Memory B cell (primary cell): ENCODE measurements around the gene PIAS4.
A peak's percentile ranks its signal among the peaks of the same experiment; 100 is the strongest.

Experiments used
- ATAC-seq: fragments of 150-1000 bp; cut with Tn5 transposase; 2 replicates; pipeline ENCODE4 v1.10.0; 2021; ENCODE audit warnings: low read depth, mild to moderate bottlenecking, moderate library complexity
- DNase-seq, 2 donors: peaks; one replicate each; pipeline ENCODE4 v3.0.0; 2022; ENCODE audit warnings: low spot score in 2 of 2
- H3K27ac Mint-ChIP-seq: one replicate; pipeline ENCODE4 v1.8.0; 2022; ENCODE audit warnings: mild to moderate bottlenecking, moderate library complexity, mixed read lengths
- H3K27me3 Mint-ChIP-seq: one replicate; pipeline ENCODE4 v1.8.0; 2022; ENCODE audit warnings: mixed read lengths
- H3K36me3 Mint-ChIP-seq: one replicate; pipeline ENCODE4 v1.8.0; 2022; ENCODE audit warnings: mild to moderate bottlenecking, mixed read lengths
- H3K4me1 Mint-ChIP-seq: one replicate; pipeline ENCODE4 v1.8.0; 2022; ENCODE audit warnings: mixed read lengths
- H3K4me3 Mint-ChIP-seq: one replicate; pipeline ENCODE4 v1.8.0; 2022; ENCODE audit warnings: mild to moderate bottlenecking, moderate library complexity, mixed read lengths
- H3K9me3 Mint-ChIP-seq: one replicate; pipeline ENCODE4 v1.8.0; 2022; ENCODE audit warnings: mixed read lengths

Gene PIAS4

DNA sequence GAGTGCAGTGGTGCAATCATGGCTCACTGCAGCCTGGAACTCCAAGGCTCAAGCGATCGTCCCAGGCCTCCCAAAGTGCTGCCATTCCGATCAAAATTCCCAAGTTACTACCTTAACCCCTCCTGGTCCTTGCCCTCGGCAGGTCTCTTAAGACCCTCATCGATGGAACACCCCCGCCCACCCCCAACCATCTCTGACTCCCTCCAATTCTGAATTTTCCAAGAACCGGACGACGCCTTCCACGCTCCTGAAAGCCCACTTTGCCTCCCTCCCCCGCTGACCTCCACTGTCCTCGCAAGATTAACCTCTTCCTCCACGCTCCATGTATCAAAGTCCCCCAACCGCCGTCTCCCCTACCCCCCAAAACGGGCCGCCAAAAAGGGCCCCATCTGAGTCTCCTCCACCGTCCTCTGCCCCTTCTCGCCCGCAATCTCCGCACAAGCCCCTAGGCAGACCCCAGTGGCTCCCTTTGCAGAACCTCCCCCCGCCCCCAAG lies 37.2 kb upstream of the PIAS4 start:
- ATAC-seq = peak; percentile 3
- H3K36me3 Mint-ChIP-seq = peaks cover 5% of the 10 kb centered on the region
- H3K4me1 Mint-ChIP-seq = peaks cover 18% of the 10 kb centered on the region

DNA sequence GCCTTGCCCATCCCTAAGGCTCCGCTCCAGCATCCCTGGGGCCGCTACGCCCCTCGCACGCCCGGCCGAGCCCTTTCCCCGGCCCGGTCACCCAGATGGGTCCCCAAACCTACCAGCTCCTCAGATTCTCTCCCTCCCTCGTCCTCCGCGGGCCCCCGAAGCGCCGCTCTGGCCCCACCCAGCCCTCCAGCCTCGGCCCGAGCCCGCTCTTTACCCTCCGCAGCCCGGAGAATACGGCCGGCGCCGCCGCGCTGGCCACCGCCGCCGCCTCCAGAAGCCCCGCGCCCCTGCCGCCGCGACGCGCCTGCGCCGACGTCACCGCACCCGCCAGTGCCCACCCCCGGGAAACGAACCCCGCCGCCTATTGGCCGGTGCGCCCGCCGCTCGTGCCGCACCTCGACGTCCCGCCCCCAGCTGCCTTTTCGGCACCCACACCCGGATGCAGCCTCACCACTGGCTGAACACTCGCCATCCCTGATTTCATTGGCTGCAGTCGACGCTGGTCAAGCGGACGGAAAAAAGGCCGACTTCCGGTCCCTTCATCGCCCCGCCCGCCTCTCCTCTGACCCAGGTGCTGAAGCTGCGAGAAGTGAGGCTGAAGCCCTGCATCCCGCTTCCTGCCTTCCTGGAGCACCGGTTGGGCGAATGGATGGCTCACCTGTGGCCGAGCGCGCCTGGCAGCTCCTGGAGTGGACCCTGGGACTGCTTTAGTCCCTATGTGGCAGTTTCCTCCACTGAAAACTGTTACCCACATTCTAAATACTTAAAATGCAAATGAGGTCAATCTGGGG lies 36.5 kb upstream of the PIAS4 start, which contains the start of gene DAPK3:
DAPK3 (minus strand) TSS at position 292 of the 791 bp plus-strand sequence. CDS start 1,364 bp downstream, outside the sequence.
- DNase-seq (peak; percentile 81 to 84), ATAC-seq (peak; percentile 96)
- no peaks in the 10 kb centered on the region for H3K9me3 Mint-ChIP-seq
- H3K4me1 Mint-ChIP-seq = peaks cover 18% of the 10 kb centered on the region
- peaks cover 5% of the 10 kb centered on the region for H3K36me3 Mint-ChIP-seq
- H3K27me3 Mint-ChIP-seq = no peaks in the 10 kb centered on the region
- peak within 1 kb of the TSS; percentile 89 for H3K4me3 Mint-ChIP-seq
- H3K27ac Mint-ChIP-seq = peak within 1 kb of the TSS; percentile 72

More for the DNA sequence above, 37.2 kb upstream of the PIAS4 start:
- Mint-ChIP-seq H3K4me3 (peak overlapping the region; percentile 89), H3K27me3 (no peaks in the 10 kb centered on the region), H3K27ac (peak overlapping the region; percentile 72), H3K9me3 (no peaks in the 10 kb centered on the region)
- no peak for DNase-seq

DNA sequence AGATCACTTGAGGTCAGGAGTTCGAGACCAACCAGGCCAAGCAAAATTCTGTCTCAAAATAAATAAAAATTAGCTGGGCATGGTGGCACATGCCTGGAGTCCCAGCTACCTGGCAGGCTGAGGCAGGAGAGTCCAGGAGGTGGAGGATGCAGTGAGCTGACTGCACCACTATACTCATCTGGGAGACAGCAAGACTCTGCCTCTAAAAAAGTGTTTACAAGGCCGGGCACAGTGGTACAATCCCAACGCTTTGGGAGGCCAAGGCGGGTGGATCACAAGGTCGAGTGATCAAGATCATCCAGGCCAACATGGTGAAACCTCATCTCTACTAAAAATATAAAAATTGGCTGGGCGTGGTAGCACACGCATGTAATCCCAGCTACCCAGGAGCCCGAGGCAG lies 32.4 kb upstream of the PIAS4 start:
- Mint-ChIP-seq H3K36me3 (peaks cover 16% of the 10 kb centered on the region), H3K27me3 (no peaks in the 10 kb centered on the region), H3K9me3 (no peaks in the 10 kb centered on the region), H3K4me1 (peaks cover 12% of the 10 kb centered on the region), H3K27ac (no peak overlapping the region), H3K4me3 (no peak overlapping the region)
- DNase-seq (no peak), ATAC-seq (no peak)

DNA sequence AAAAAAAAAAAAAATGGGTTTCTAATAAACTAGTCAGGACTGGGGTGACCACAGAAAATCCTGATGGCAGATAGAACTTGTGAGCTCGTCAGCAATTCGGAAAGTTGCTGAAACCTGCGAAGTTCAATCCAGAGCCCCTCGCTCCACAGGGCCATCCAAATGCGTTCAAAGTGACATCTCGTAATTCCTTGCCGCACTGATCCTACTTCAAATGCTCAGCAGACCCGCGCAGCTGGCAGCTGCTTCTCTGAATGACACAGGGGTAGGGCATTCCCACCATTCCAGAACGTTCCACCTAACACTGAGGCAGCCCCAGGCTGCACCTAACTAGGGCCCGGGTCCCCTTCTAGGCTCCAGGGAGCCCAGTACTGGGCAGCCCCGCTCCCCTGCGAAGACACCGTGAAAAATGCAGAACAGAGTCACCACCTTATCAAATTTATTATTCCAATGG lies 31.9 kb upstream of the PIAS4 start:
- no peak for ATAC-seq
- no peak overlapping the region for H3K27ac Mint-ChIP-seq
- H3K36me3 Mint-ChIP-seq = peaks cover 16% of the 10 kb centered on the region

DNA sequence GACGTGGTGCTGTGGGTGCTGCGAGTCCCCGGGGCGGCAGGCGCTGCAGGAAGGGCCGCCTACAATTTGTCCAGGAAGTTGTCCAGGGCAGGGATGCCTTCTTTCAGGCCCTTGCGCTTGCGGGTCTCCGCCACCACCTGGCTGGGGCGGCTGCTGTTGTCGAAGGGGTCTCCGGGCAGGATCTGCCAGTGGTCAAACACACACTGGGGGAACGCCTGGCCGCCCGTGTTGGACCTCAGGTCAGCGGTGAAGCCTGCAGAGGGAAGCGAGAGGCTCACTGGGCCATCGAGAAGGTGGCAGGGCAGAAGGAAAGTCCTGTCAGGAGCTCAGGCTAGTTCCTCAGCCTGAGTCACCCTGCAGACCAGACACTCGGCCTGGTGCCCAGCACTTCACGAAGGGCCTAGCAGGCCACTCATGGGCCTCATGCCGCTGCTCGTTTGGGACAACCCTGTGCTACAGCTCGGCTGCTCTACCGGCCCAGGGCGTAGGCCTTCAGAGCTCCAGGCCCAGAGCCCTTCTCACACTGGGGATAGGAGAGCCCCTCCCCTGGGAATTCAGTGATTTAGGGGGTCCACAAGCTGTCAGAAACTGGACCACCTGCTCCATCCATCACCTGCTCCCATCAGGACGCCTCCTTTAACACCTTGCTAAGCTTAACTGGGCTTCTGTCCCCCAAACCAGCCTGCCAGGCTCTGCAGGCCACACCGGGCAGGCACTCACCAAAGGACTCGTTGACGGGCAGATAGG lies 30.9 kb upstream of the PIAS4 start:
- no peaks in the 10 kb centered on the region for H3K27me3 Mint-ChIP-seq
- peaks cover 6% of the 10 kb centered on the region for H3K4me1 Mint-ChIP-seq
- H3K36me3 Mint-ChIP-seq = peaks cover 19% of the 10 kb centered on the region
- H3K4me3 Mint-ChIP-seq = no peak overlapping the region
- peak overlapping the region; percentile 72 for H3K27ac Mint-ChIP-seq
- ATAC-seq (peak; percentile 6), DNase-seq (no peak)
- H3K9me3 Mint-ChIP-seq = no peaks in the 10 kb centered on the region

More for the DNA sequence above, 31.9 kb upstream of the PIAS4 start:
- DNase-seq = no peak
- Mint-ChIP-seq H3K4me1 (peaks cover 7% of the 10 kb centered on the region), H3K9me3 (no peaks in the 10 kb centered on the region), H3K4me3 (no peak overlapping the region), H3K27me3 (no peaks in the 10 kb centered on the region)

DNA sequence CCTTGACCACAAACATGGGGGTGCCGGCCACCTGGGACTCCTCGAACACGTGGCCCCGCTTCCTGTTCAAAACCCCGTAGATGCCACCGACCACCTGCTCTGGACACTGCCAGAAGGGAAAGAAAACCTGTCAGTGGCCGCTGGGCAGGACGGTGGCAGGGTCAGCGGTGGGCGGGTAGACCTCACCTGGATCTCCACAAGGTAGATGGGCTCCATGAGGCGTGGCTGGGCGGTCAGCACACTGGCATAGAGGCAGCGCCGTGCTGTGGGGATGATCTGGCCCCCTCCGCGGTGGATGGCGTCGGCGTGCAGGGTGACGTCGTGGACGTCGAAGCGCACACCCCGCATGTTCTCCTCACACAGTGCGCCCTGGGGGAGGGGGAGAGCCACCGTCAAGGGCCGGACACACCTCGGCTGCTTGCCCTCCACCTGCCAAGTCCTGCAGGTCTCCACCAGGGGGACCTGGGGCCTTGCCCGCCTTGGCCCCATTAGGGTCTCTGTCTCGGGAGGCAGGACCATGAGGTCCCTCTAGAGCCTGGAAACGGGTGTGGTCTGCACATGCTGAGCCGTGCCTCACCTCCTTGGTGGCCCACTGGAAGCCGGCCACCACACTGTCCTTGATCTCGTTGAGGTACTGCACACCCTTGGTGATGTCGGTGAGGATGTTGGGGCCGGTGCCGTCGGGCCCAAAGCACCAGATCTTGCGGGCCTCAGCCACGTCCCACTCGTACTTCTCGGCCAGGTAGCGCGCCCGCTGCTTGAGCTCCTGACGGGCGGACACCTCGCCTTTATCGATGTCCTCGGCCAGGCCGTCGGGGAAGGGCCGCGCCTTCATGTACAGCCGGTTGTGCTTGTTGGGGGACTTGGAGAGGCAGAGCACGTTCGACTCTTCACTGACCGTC lies 30.0 kb upstream of the PIAS4 start:
- no peaks in the 10 kb centered on the region for H3K27me3 Mint-ChIP-seq
- DNase-seq (no peak), ATAC-seq (peak; percentile 5)
- H3K9me3 Mint-ChIP-seq = no peaks in the 10 kb centered on the region
- H3K36me3 Mint-ChIP-seq = peaks cover 21% of the 10 kb centered on the region
- peaks cover 6% of the 10 kb centered on the region for H3K4me1 Mint-ChIP-seq
- H3K27ac Mint-ChIP-seq = peak overlapping the region; percentile 72
- no peak overlapping the region for H3K4me3 Mint-ChIP-seq

DNA sequence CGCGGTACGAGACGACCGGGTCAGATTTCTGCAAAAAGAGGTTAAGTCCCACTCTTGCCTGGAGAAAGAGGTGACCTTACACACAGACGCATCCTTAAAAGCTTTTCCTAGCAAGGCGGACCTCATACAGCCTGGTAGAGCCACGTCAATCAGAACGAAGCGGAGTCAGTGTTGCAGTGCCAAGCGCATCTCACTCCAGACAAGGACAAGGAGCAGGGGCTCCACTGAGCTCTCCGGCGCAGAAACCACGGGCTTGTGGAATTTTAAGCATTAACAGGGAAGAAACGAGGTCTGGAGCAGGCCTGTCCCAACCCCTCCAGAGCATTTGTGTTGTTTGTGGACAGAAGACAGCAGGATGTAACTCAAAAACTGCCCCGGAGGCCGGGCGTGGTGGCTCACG lies 29.4 kb upstream of the PIAS4 start:
- Mint-ChIP-seq H3K9me3 (no peaks in the 10 kb centered on the region), H3K27ac (peak overlapping the region; percentile 50), H3K4me3 (no peak overlapping the region), H3K4me1 (peaks cover 12% of the 10 kb centered on the region), H3K27me3 (no peaks in the 10 kb centered on the region), H3K36me3 (peaks cover 27% of the 10 kb centered on the region)
- DNase-seq = no peak
- no peak for ATAC-seq

DNA sequence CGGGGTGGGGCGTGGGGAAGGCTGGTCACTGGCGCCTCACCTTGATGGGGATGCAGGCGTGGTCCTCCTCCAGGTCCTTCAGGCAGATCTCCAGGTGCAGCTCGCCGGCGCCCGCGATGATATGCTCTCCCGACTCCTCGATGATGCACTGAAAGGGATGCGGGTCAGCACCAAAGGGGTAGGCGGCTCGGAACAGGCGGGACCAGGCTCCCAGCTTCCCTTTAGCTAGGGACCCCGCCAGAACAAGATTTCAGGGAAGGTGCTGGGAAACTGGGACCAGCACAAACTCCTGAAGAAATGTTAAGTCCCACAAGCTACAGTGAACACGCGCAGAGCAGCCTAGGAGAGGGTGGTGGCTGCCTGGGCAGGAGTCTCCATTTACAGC lies 28.3 kb upstream of the PIAS4 start:
- Mint-ChIP-seq H3K4me3 (no peak overlapping the region), H3K36me3 (peaks cover 37% of the 10 kb centered on the region), H3K27me3 (no peaks in the 10 kb centered on the region), H3K4me1 (peaks cover 24% of the 10 kb centered on the region), H3K9me3 (no peaks in the 10 kb centered on the region), H3K27ac (no peak overlapping the region)
- DNase-seq (no peak), ATAC-seq (no peak)

DNA sequence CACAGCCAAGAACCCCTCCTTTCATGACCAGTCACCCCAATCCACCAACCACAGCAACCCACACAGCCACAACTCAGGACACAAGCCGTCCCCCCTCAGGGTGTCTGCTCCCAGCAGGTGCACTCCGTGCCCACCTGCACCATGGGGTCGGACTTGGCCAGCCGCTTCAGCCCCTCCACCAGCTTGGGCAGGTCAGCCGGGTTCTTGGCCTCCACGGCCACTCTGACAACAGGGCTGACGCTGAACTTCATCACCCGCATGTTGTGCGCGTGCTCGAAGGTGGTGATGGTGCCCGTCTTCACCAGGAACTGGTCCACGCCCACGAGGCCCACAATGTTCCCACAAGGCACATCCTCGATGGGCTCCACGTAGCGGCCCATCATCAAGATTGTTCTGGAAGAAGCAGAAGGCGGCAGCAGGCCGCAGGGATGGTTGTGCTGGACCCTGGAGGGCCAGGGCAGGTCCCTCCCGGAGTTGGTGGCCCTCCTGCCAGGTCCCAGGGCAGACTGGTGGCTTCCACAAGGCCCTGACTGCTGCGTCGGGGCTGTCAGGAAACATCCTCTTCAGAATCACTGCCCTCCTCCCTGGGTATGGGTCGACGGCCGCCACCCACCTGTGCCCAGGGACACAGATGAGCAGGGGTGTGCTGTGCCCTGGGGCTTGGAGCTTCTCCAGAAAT lies 27.7 kb upstream of the PIAS4 start:
- H3K27me3 Mint-ChIP-seq = no peaks in the 10 kb centered on the region
- ATAC-seq = no peak
- H3K36me3 Mint-ChIP-seq = peaks cover 42% of the 10 kb centered on the region
- H3K9me3 Mint-ChIP-seq = no peaks in the 10 kb centered on the region
- H3K27ac Mint-ChIP-seq = no peak overlapping the region
- H3K4me3 Mint-ChIP-seq = no peak overlapping the region
- DNase-seq = no peak
- peaks cover 29% of the 10 kb centered on the region for H3K4me1 Mint-ChIP-seq

DNA sequence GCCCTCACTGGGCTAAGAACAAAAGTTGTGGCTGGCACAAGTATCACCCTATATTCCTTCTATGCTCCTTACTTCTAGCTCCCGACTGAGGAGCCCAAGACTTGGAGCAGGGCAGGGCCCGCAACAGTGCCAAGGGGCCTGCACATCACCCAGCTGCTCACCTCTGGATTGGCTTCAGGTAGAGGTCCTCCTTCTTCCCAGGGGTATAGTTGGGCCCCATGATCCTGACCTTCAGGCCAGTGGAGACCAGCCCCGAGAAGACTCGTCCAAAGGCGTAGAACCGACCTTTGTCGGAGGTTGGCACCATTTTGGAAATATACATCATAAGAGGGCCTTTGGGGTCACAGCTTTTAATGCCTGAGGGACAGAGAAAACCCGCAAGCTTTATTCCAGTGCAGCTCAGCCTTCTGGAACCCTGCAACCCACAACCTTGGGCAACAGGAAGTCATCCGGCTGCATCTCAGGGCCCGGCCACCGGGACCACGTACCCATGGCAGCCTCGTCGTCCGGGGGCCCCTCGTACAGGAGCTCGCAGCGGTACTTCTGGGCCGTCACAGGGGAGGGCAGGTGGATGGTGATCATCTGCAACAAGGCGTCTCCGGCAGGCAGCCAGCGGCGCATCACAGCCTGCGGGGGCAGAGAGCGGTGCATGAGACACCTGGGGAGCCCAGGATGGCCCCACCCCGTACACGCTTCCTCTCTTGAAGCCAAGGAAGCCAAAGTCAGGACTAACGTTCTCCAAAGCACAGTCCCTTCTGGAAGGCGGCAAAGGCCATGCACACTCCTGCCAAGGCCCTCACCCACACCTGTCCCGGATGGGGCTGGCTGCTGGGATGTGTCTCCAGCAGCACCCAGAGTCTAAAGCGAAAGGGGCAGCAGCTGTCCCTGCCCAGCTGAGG lies 26.9 kb upstream of the PIAS4 start:
- Mint-ChIP-seq H3K27me3 (no peaks in the 10 kb centered on the region), H3K4me1 (peaks cover 30% of the 10 kb centered on the region), H3K9me3 (no peaks in the 10 kb centered on the region), H3K36me3 (peaks cover 43% of the 10 kb centered on the region), H3K27ac (no peak overlapping the region), H3K4me3 (no peak overlapping the region)
- ATAC-seq (no peak), DNase-seq (no peak)

DNA sequence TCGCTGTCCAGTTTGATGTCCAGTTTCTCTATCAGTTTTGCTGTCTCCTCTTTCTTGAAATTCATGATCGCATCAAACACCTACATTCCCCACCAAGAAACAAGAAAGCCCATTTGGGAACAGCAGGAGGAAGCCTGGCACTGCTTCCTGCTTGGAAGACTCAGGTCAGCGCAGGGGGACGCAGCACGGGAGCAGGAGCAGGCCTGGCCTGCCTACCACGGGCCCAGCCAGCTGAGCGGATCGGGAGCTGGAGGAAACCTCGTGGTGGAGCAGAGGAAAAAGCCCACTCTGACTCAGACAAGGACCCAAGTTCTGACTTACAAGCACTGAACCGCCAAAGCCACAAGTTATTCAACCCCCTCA lies 26.2 kb upstream of the PIAS4 start:
- DNase-seq (no peak), ATAC-seq (no peak)
- no peak overlapping the region for H3K4me3 Mint-ChIP-seq
- peaks cover 41% of the 10 kb centered on the region for H3K36me3 Mint-ChIP-seq
- no peaks in the 10 kb centered on the region for H3K27me3 Mint-ChIP-seq
- no peaks in the 10 kb centered on the region for H3K9me3 Mint-ChIP-seq
- peaks cover 32% of the 10 kb centered on the region for H3K4me1 Mint-ChIP-seq
- H3K27ac Mint-ChIP-seq = peak overlapping the region; percentile 77

DNA sequence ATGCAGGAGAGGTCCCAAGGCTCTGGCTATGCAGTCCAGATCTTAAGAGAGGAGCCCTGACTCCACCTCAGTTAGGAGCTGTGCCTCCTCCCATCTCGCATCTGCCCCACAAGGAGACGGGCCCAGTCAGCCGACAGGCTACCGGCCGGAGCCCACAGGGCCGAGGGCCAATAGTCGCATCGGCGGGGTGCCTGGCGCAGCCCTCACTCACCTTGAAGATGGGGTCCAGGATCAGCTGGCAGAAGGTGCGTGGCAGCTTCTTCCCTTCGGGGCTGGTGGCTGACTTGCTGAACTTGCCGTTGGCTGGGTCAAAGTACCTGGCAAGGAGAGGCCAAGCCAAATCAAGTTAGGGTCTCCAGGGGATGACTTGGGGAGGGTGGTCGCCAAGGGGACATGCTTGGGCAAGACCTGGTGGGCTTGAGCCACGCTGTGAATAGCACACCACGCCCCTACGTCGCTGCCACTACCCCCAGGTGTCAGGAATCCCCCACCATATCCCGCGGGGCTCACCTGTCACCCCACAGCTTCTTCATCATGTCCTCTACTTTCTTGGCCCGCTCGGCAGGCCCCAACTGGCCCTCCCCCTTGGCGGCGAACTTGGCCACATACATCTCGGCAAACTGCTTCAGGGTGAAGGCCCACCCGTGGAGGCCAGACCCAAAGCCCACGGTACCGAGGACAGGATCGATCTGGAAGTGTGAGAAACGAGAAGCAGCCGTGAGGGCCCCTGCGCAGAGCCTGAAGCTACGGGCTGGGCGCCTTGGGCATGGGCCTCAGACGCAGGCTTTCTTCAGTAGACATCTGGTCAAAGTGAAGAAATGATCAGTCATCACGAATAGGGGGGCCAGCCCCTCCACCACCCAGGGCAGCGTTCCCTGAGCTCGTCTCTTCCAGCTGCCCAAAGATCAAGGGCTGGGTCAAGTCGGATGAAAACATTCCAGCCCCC lies 25.5 kb upstream of the PIAS4 start:
- DNase-seq (no peak), ATAC-seq (no peak)
- no peak overlapping the region for H3K4me3 Mint-ChIP-seq
- peaks cover 37% of the 10 kb centered on the region for H3K36me3 Mint-ChIP-seq
- H3K27me3 Mint-ChIP-seq = no peaks in the 10 kb centered on the region
- no peaks in the 10 kb centered on the region for H3K9me3 Mint-ChIP-seq
- peaks cover 36% of the 10 kb centered on the region for H3K4me1 Mint-ChIP-seq
- H3K27ac Mint-ChIP-seq = peak overlapping the region; percentile 96
